SKM-1 treated with dmso at 0.1 percent for 144 hours (cell line): ENCODE measurements around the gene SCAP.

Source experiments
- DNase-seq: peaks from one replicate; lab custom pipeline; 2025; ENCODE audit not compliant: unreplicated experiment; lab: John Stamatoyannopoulos, UW

Gene SCAP

DNA sequence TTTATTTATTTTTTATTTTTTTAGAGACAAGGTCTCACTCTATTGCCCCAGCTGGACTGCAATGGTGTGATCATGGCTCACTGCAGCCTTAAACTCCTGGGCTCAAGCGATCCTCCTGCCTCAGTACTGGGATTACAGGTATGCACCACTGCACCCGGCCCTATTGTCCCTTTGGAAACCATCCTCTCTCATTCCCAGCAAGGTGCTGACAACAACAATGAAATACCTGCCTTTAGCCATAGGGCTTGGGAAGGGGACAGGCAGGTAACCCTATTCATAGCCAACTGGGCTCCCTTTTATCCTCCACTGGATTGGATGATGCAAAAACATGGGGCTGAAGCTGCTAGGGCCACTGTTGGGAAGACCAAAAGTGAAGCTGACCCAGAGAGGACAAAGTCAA, 43.1 kb downstream of the SCAP start:
- no peak for DNase-seq

DNA sequence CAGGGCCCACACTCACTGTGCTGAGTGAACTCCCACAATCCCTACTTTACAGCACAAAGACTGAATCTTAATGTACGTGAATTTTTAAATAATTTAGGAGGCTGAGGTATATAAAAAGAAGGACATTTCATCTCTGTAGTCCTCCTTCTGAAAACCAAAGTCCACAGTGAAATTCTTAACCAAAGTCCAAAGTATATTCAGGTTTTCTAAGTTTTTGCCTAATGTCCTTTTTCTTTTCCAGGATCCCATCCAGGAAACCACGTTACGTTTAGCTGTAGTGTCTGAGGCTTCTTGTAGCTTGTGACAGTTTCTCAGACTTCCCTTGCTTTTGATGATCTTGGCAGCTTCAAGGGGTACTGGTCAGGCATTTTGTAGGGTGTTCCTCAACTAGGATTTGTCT, 44.5 kb downstream of the SCAP start:
- no peak for DNase-seq

DNA sequence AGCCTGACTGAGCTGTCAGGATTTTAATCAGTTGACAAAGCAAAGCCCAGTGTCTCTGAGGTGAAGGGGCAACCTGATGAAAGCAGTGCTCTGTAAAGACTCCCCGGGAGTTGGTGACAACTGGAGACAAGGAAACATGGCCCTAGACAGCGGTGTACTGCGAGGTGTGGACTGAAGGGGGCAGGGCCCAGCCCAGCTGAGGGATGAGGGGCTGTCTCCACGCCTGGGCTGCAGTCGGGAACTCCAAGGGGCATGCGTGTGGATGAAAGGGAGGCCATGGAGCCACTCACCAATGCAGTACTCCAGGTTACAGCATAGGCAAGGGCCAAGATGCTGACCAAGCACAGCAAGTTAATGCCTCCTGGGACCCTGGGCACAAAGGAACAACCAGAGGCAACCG, 45.1 kb downstream of the SCAP start:
- DNase-seq = no peak

DNA sequence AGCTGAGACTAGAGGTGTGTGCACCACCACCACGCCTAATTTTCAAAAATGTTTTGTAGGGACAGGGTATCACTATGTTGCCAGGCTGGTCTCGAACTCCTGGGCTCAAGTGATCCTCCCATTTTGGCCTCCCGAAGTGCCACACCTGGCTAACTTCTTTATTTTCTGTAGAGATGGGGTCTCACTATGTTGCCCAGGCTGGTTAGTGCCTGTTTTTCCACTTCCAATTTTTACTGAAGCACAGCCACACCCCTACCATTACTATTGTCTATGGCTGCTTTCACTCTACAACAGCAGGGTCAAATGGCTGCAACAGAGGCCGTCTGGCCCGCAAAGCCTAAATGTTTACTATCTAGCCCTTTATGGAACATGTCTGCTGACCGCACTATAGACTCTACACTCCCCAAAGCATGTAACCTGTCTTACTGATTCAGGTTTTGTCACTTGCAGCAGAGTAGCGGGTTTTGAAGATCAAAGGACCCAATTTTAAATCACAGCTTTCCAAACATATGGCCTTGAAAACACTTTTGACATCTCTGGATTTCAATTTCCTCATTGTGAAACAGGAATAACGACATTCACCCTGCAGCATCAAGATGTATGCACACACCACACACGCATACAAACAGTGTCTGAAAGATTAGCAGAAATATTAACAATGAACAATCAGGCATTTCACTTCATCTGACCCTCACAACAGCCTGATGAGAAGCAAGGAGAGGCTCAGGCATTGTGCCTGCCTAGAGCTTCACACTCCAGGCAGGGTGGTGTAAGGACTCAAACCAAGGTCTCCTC, 46.1 kb downstream of the SCAP start:
- DNase-seq = no peak

DNA sequence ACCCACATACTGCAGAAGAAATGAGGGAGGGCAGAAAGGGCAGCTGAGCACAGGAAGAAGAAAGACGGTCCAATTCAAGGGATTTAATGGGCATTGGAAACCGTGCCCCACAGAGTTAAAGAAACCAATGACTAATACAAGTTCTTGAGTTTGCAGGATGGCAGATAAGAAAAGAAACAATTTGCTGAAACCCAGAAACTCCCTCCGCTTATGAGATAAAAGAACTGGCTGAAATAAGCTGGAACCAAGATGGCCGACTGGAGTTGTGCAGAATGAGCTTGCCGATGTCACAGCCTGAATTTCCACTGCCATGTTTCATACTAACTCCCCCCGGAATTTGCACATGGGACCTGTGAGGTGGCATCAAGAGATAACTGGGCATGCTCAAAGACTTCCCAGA, 47.1 kb downstream of the SCAP start:
- DNase-seq = no peak

DNA sequence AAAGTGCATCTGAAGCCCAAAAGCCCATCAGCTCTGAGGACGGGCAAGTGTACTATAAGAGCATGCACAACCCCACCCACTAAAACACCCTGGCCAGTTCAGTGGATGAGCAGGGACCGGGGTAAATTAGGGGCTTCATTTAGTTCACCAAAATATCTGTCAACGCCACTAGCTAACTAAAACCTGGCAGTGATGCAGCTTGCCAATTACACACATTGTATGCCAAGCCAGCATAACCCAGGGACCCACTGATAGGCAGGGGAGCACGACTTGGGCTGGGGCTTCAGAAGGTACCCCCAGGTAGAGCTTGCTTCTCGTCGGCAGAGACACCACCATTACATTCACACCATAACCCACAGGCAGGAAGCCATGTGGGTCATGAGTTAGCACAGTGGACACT, 47.9 kb downstream of the SCAP start:
- no peak for DNase-seq

DNA sequence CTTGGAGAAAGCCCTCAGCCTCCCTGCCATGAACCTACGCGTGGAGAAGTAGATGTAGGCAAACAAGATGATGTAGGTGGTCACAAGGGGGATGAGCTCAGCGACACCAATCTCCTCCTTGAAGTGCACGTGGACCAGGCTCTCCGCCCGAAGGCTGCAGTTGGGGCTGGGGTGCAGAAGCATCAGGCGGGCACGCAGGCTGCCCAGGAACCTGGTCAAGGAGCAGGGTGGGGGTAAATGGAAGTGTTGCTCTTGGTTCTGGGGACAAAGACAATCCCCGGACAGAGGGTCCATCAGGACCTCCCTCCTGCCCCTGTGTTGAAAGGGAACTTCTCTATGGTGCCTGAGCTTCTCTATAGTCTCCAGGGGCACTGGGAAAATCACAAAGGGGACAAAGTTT, 49.8 kb downstream of the SCAP start:
- no peak for DNase-seq

DNA sequence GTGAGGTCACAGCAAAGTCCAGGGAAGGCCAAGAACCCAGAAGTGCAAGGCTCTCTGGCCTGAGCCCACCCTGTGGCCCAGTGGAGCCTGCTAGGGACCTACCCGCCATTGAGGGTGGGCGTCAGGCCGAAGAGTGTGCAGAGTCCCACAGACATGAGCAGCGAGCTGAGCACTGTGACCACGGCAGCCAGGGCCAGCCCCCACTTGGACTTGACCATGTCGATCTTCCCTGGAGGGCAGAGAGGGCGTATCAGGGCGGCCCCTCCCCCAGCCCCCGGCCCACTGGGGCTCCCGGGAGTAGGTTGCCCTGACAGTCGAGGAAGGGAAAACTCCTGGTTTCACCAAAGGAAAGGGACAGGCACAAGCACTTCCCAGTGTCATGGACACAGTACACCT, 50.4 kb downstream of the SCAP start:
- no peak for DNase-seq

DNA sequence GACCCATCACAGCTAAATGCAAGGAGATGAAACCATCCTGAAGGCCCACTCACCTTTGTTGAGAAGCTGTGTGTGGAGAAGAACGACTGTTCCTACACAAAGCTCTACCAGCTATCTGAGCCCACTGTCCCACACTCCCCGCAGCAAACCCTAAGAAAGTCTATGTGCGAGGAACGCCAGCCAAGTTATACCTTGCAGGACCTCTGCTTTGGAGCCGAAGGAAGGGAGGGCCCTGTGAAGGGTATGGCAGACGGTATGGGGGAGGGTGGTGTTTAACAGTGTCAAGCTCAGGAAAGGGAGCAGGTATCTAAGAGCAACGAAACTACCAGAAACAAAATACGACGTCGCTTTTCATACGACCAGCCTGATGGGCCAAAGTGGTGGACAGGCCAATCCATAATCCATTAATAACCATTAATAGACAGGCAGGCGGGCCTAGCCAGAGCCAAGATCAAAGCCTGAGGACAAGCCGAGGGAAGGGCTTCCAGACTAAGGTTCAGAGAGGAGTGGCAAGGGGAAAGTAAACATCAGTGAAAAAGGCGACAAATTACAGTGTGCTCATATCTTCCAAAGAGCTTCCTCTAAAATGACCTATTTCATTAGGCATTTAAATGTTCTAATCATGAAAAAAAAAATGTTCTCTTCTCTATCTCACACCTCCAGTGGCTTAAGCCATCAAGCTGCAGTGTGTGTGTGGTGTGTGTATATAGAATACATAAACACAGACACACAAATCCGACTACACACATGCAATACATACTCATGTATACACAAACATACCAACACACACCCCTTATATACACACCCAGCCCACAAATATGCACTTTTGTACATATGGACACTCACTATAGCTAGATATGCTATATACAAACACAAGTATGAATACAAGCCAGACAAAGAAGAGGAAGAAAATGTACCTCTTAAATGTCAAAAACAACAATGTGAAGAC, 51.0 kb downstream of the SCAP start:
- DNase-seq = no peak

DNA sequence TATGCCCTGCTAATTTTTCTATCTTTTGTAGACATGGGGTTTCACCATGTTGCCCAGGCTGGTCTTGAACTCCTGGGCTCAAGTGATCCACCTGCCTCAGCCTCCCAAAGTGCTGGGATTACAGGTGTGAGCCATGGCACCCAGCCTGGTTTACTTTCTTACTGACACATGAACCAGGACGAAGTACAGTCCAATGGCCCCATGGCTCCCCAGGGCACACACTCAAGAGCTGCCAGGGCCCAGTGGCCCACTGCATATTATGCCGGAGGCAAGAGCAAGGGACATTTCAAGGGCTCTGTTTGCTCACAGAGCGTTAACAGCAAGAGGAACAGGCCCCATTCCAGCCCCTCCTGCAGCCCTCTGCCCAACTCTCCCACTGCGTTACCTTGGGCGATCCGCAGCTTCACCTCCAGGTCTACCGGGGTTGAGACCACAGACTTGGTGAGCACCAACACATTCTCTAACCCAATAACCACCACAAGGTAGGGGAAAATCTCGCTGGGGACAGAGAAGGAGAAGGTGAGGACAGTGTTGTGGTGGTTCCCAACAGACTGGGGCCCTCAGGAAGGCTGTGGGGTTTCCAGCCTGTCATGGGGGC, 52.1 kb downstream of the SCAP start:
- DNase-seq = no peak

DNA sequence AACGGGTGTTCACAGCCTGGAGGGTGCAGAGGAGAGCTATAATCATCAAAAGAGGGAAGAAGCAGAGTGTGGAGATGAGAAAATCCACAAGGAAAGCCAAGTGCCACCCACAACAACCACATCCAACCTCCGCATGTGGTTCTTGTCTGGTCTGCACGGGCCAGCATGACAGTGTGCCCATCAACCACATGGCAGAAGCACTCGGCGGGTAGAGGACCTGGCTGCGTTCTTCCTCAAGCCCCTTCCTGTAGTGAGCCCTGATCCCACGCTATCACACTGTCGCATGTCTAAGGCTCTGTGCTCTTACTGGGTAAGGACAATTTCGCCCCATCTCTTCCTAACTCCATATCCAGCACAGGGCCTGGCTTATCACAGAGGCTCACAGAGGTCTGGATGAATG, 53.0 kb downstream of the SCAP start:
- DNase-seq = no peak

DNA sequence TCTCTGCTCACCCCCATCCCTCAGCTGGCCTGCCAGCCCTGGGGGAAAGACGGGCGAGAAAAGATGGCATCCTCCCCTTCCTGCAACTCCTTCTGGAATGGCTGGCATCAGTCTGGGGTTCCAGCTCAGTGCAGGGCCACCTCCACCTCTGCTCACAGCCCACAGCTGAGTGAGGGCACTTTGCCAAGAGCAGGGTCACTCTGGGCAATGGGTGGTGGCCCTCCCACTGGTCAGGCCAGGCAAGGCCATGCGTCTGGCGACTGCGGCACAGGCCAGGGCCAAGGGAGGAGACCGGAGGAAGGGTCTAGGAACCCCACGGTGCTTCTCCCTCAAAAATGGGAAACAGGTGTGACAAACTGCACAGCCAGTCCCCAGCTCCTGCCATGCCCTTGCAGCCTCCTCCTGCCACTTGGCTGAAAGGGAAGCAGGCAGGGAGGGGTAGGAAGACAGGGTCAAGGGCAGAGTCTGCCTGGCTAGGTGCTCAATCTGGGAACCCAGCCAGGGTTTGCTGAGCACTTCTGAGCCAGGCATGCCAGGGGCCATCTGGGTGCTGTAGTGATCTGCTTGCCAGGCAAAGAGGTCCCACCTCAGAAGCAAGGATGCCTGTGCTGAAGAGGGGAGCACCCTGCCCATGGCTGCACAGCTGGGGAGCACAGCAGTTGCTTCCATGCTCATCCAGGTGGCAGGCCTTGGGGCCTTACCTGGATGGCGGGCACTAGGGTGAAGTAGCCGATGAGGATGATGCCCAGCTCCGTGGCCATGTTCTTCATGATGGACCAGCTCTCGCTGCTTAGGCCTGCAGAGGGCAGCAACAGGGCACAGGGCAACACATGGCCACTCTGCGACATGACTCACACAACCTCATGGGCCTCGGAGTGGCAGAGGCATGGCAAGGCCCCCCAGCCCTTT, 53.7 kb downstream of the SCAP start:
- no peak for DNase-seq

DNA sequence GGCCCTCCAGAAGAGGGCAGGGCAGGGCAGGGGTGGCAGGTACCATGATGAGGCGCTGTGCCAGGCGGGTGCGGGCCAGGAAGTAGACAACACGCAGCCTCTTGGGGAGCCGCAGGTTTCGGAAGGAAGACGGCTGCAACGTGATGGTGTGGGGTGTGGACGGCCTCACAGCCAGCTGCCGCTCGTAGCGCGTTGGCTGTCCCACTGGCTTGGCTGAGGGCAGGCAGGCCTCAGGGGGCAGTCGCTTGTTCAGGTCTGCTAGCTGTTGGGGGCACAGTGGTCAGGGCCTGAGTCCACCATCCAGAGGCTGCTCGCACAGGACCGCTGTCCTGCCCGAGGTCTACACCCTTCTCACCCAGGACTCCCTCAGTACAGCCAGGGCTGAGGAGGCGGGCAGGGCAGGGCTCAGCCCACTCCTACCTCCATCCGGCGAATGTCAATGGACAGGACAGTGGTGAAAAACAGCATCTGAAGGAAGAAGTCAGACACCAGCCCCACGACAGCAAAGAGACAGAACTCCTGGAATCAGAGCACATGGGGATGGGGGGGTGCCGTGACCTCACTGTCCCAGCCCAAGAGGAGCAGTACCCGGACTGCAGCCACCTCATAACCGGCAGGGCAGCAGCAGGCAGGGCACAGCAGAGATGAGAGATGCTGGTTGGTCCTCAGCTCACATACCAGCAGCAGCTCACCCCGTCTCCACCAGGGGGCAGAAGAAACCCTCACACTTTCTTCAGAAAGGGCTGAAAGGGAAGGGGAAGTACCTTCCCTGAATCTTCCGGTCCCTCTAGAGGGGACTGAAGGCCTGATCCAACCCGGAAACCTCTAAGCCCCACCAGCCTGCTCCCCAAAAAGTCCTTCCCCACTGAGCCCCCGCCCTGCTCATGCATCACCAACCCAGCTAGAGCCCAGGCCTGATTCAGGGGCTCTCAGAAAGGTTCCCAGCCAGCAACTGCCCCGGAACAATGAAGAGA, 54.9 kb downstream of the SCAP start:
- DNase-seq = peak; percentile 81

DNA sequence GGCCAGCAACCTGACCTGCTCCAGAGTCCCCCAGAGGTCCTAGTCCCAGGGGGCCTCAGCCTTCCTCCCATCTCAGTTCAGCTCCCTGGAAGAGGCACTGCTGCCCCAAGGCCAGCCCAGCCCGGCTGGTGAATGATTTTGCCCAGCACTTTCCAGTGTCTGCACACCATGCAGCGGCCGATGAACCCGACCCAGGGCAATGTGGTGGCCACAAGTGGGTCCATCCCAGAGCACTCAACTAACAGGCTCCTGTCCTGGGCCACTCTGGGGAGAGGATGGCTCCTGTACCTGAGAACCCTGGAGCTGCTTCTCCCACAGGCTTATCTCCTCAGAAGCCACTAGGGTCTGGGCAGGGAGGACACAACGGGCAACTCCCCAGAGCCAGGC, 55.7 kb downstream of the SCAP start:
- no peak for DNase-seq

DNA sequence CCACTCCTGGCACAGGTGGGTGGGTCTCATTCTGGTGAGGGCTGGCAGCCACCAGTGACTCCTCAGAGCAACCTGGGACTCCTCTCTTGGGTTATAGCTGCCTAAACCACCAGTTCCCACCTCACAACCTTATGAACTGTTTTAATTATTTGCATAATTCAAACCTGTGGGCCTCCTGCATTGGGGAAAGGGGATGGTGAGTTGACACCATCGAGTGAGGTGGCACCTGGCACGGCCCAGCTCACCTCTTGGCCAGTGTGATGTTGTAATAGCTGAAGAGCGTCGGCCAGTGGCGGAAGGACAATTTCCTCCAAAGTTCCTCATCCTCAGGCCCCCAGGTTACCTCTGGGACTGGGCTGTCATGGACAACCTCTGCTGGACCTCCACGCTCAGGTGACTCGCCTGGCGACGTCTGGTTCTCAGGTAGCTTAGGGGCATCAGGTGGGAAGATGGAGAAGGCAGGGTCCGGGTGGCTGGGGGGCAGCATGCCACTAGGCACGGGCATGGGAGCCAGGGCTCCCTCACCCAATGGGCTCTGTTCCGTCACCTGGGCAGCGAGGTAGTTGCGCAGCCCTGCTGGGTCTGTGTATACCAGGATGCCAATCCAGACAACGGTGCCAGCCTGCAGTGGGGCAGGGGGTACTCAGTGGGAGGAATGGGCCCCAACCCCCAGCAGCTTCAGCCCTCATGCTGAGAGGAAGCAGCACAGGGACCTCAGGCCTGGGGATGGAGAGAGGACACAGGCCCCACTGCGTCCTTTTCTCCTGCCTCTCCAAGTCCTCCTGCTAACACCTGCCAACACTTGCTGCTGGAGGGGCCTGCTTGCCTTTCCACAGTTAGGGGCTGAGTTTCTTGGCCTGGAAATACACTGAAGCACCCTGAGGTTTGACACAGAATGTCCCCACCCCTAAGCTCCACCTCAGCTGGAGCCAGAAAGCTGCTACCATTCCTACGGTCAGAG, 56.4 kb downstream of the SCAP start:
- DNase-seq = no peak

DNA sequence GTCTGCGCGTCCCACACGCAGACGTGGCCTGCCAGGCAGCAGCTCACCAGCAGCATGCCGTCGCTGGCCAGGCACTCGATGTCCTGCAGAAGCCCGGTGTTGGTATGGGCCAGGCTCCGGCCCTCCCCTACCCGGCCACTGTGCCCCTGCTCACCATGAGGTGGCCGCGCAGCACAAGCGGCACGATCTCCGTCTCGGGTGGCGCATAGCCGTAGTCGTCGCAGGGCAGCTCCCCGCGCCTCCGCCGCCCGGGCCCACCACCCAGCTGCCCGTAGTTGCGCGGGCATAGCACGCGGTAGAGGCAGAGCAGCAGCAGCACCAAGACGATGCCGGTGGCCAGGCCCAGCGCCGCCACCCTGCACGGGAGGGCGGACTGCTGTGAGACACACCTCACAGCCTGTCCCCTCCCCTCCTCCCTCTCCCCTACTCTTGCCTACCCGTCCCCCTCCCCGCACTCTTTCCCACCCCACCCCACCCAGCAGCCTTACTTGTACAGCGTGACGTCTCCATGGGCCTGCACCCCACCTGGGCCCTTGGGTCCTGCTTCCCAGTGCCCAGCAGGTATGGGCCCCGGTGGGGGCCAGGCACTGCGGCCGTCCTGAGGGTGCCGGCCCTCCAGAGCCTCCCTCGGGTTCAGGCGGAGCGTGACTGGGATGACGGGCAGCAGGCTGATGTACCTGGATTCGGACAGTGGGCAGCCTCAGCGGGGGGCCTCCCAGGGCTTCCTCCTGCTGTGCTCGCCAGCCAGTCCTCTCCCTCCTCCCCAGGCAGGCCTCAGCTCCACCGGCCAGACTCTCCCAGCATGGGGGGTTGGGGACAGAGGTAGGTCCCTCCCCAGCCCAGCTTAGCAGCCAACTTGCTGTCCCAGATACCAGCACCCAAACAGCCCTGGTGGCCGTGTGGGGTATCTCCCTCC, 57.3 kb downstream of the SCAP start:
- no peak for DNase-seq

DNA sequence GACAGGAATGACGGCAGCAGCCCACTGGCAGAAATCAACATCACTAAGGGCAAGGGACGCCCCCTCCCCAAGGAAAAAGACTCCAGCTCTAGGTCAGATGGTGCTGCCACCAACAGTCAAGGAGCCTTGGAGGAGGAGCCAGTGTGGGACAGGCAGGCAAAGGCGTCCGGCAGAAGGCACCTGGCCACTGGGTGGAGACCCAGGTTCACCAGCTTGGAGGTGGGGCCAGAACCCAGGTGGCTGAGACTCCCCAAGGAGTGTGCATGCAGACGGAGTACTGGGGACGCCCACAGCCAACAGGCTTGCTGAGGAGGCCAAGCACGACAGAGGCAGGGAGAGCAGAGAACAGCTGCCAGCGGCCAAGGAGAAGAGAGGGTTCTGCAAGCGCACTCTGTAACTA, 59.7 kb downstream of the SCAP start:
- no peak for DNase-seq
